ENCODE measurements around the gene RNF125. TPM values are rescaled to one million over a fixed set of nuclear protein-coding genes. Genes with fewer than 3 reads are reported as not detected.
A peak's percentile ranks its signal among the peaks of the same experiment; 100 is the strongest.

The RNF125 gene
- total and polyA plus RNA-seq, 9 of the 15 experiments (the other 6 are each of a cell fraction or from before 2014, with no cell fraction given), result 0.01 to 0.29 (median 0.07) TPM; not detected in 1

DNA sequence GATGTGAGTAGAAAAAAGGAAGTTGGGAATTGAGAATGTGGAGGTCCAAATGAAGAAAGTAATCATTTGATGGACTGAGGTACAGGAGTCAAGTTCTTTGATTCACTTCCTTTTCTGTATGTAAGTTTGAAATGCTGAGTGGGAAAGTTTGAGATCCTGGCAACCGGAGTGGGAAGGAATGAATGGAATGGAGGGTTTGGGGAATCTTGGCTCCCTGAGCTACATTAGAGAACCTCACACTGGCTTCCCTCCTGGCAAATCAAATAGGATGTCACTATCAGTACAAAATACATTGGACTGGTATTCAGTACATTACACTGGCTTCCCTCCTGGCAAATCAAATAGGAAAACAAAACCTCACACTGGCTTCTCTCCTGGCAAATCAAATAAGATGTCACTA is 63.3 kb downstream of the RNF125 start:
- no peak overlapping the region for H3K27ac ChIP-seq (ENCODE audit: extremely low read depth, low read depth, low read length)
- intact Hi-C loops (cut with micrococcal nuclease) (no loop called here), in situ Hi-C loops (cut with MboI) (no loop called here)
- DNase-seq (ENCODE audit: extremely low read depth in 1 of 4, low spot score in 3 of 4), result no peak
- peaks cover 0 to 4% of the 10 kb centered on the region in 2 experiments; a peak in 2 of 5 replicates for H3K4me1 ChIP-seq (replicated peaks in 1 of 2; ENCODE audit: control insufficient read depth in 2 of 2, insufficient read depth in 2 of 2, low read length in 2 of 2)
- ATAC-seq, result no peak
- no peak overlapping the region for H3K9ac ChIP-seq (ENCODE audit: insufficient read depth in 1 of 2, low read depth in 2 of 2, low read length in 2 of 2)
- no peaks in the 10 kb centered on the region for H3K9me3 ChIP-seq (replicated peaks; ENCODE audit: control insufficient read depth, insufficient read depth, low read depth, low read length)
- no peak overlapping the region for H2AFZ ChIP-seq (ENCODE audit: low read depth, low read length)
- 20% methylated on average over 1 of the region's 1 CpG for WGBS (ENCODE audit: insufficient coverage, low coverage, missing lambda C conversion rate)
- H3K36me3 ChIP-seq (ENCODE audit: control insufficient read depth, insufficient read depth, low read length), result no peaks in the 10 kb centered on the region
- FAIRE-seq, result no peak
- no peak for TF ChIP-seq SLC30A9 (CRISPR knock-in tag; IDR thresholded peaks at IDR 0.05)
- ChIA-PET CTCF (ENCODE audit: low intra/inter-chr PET ratio) (no interaction called here), POLR2A (no interaction called here)
- peaks cover 0 to 5% of the 10 kb centered on the region in 2 experiments; a peak in 2 of 5 replicates for H3K27me3 ChIP-seq (ENCODE audit: control insufficient read depth in 2 of 2, insufficient read depth in 2 of 2, low read length in 2 of 2)
- no peaks in the 10 kb centered on the region for H3K79me2 ChIP-seq (ENCODE audit: control insufficient read depth, insufficient read depth, low read length)
- BruUV-seq (replicated peaks), result no TSS peak
- no peak overlapping the region for H3K4me2 ChIP-seq (ENCODE audit: insufficient read depth, low read length)
- H3K4me3 ChIP-seq, result no peak overlapping the region
- H4K20me1 ChIP-seq (replicated peaks; ENCODE audit: control insufficient read depth, insufficient read depth, low read length), result no peaks in the 10 kb centered on the region
- H3K9me1 ChIP-seq (ENCODE audit: control insufficient read depth, insufficient read depth, low read length), result no peaks in the 10 kb centered on the region

- H3K27me3 ChIP-seq (ENCODE audit: control insufficient read depth in 2 of 2, insufficient read depth in 2 of 2, low read length in 2 of 2), result peaks cover 0 to 5% of the 10 kb centered on the region in 2 experiments; a peak in 2 of 5 replicates
- intact Hi-C loops (cut with micrococcal nuclease), result no loop called here
- peaks cover 0 to 4% of the 10 kb centered on the region in 2 experiments; a peak in 2 of 5 replicates for H3K4me1 ChIP-seq (replicated peaks in 1 of 2; ENCODE audit: control insufficient read depth in 2 of 2, insufficient read depth in 2 of 2, low read length in 2 of 2)
- no peaks in the 10 kb centered on the region for H3K36me3 ChIP-seq (ENCODE audit: control insufficient read depth, insufficient read depth, low read length)
- POLR2A ChIA-PET, result interaction anchor here (1.2 kb wide), 1 partner anchor 9 kb away, joined by 6 read pairs; no protein-coding TSS in a partner anchor
- no peaks in the 10 kb centered on the region for H3K79me2 ChIP-seq (ENCODE audit: control insufficient read depth, insufficient read depth, low read length)
- H3K9me1 ChIP-seq (ENCODE audit: control insufficient read depth, insufficient read depth, low read length), result no peaks in the 10 kb centered on the region
- DNase-seq (ENCODE audit: extremely low read depth in 1 of 4, low spot score in 3 of 4), result no peak
- CTCF ChIA-PET (ENCODE audit: low intra/inter-chr PET ratio), result no interaction called here
- H3K9me3 ChIP-seq (replicated peaks; ENCODE audit: control insufficient read depth, insufficient read depth, low read depth, low read length), result no peaks in the 10 kb centered on the region
- no TSS peak for BruUV-seq (replicated peaks)
- H3K9ac ChIP-seq (ENCODE audit: insufficient read depth in 1 of 2, low read depth in 2 of 2, low read length in 2 of 2), result no peak overlapping the region
- no peak for FAIRE-seq
- 0 out of 3 replicates have a peak, but pooled peaks have one; percentile 10 for ATAC-seq
- in situ Hi-C loops (cut with MboI), result no loop called here
- WGBS (ENCODE audit: insufficient coverage, low coverage, missing lambda C conversion rate), result 21% methylated on average over 7 of the region's 8 CpGs
- no peak overlapping the region for H3K27ac ChIP-seq (ENCODE audit: extremely low read depth, low read depth, low read length)
- no peaks in the 10 kb centered on the region for H4K20me1 ChIP-seq (replicated peaks; ENCODE audit: control insufficient read depth, insufficient read depth, low read length)
- TF ChIP-seq RBM17 (IDR thresholded peaks at IDR 0.05; ENCODE audit: borderline replicate concordance, low read depth, low read length) (no peak), HNRNPL (IDR thresholded peaks at IDR 0.05; ENCODE audit: low read depth, low read length) (no peak), IRF9 (tag; IDR thresholded peaks at IDR 0.05) (no peak), ZNF77 (CRISPR knock-in tag; IDR thresholded peaks at IDR 0.05) (no peak), MAFK (IDR thresholded peaks at IDR 0.05; ENCODE audit: low read length) (no peak), EZH2 (IDR thresholded peaks at IDR 0.05; ENCODE audit: borderline replicate concordance, low read depth, low read length) (no peak), TAF15 (IDR thresholded peaks at IDR 0.05; ENCODE audit: low read depth, low read length) (no peak), KAT2B (IDR thresholded peaks at IDR 0.05; ENCODE audit: low read depth, low read length) (no peak), CEBPZ (IDR thresholded peaks at IDR 0.05; ENCODE audit: borderline replicate concordance, low read depth, low read length) (no peak), CBX1 (IDR thresholded peaks at IDR 0.05; ENCODE audit: low read depth) (no peak)
- H3K4me3 ChIP-seq, result no peak overlapping the region
- no peak overlapping the region for H3K4me2 ChIP-seq (ENCODE audit: insufficient read depth, low read length)
- no peak overlapping the region for H2AFZ ChIP-seq (ENCODE audit: low read depth, low read length)
These were observed 65.2 kb downstream of the RNF125 start for GRCh38 chr18:32083781-32084180.
